ENCODE measurements around the gene VAT1L. TPM values are rescaled to one million over a fixed set of nuclear protein-coding genes. Genes with fewer than 3 reads are reported as not detected.

VAT1L gene
- total and polyA plus RNA-seq, 3 donors from 2014 or later = 4.2 to 5.2 (median 4.6) TPM

DNA sequence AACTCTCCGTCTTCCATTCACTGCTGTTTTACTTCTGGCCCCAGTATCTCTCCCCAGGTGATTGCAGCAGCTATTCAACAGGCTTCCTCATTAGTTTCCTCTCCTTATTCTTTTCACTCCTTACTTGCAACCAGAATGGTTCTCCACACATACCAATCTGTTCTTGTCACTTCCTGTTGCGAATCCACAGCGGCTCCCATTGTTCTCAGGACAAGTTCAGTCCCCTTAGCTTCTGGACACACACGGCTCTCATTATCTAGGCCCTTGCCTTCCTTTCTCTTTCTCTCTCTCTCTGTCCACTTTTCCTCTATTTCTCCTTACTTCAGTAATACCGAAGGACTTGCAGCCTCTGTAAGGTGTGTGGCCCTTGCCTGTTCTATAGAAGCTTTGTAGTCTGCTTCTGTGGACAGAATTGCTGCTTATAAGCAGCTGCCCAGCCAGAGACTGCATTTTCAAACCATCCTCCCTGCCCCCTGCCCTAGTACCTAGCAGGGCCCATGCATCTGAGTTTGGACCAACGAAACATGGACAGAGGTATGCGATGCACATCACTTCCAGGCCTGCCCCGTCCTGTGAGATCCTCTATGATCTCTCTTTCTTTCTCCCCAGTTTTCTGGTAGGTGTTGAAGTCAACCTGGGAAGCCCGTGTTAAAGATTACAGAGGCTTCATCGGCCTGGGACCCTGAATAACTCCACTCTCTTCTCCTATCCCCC lies 45.7 kb downstream of the VAT1L start:
- WGBS, 2 donors = 71 to 78% methylated on average over 10 of the region's 10 CpGs
- intact Hi-C loops (cut with DNase I; ENCODE audit: low total_unique reads) = no loop called here

GRCh38 chr16:77834635-77835540 lies 46.5 kb downstream of the VAT1L start:
- intact Hi-C loops (cut with DNase I; ENCODE audit: low total_unique reads) = no loop called here
- H3K4me3 ChIP-seq = no peak overlapping the region
- no peak for TF ChIP-seq CTCF (IDR thresholded peaks at IDR 0.05)
- TF ChIP-seq POLR2A (IDR thresholded peaks at IDR 0.05) = no peak
- no peak overlapping the region for H3K27ac ChIP-seq
- DNase-seq = no peak
- no peaks in the 10 kb centered on the region for H3K9me3 ChIP-seq
- no peaks in the 10 kb centered on the region for H3K27me3 ChIP-seq
- WGBS, 2 donors = 66 to 72% methylated on average over 6 of the region's 6 CpGs
- H3K36me3 ChIP-seq (ENCODE audit: low read depth, missing control alignments) = no peaks in the 10 kb centered on the region
- H3K4me1 ChIP-seq = no peaks in the 10 kb centered on the region

More for the DNA sequence above, 45.7 kb downstream of the VAT1L start:
- TF ChIP-seq POLR2A (IDR thresholded peaks at IDR 0.05) = no peak
- no peak for TF ChIP-seq CTCF (IDR thresholded peaks at IDR 0.05)
- Histone ChIP-seq H3K27ac (no peak overlapping the region), H3K4me3 (no peak overlapping the region), H3K9me3 (no peaks in the 10 kb centered on the region), H3K27me3 (no peaks in the 10 kb centered on the region), H3K4me1 (no peaks in the 10 kb centered on the region), H3K36me3 (ENCODE audit: low read depth, missing control alignments) (no peaks in the 10 kb centered on the region)
- no peak for DNase-seq

- no peaks in the 10 kb centered on the region for H3K4me1 ChIP-seq
- H3K9me3 ChIP-seq = no peaks in the 10 kb centered on the region
- H3K4me3 ChIP-seq = no peak overlapping the region
- intact Hi-C loops (cut with DNase I; ENCODE audit: low total_unique reads) = no loop called here
- TF ChIP-seq POLR2A (IDR thresholded peaks at IDR 0.05) = no peak
- TF ChIP-seq CTCF (IDR thresholded peaks at IDR 0.05) = no peak
- WGBS, 2 donors = 81 to 86% methylated on average over 5 of the region's 5 CpGs
- DNase-seq = no peak
- H3K27ac ChIP-seq = no peak overlapping the region
- H3K27me3 ChIP-seq = no peaks in the 10 kb centered on the region
- no peaks in the 10 kb centered on the region for H3K36me3 ChIP-seq (ENCODE audit: low read depth, missing control alignments)
Measured at GRCh38 chr16:77836801-77837200, 48.4 kb downstream of the VAT1L start.

DNA sequence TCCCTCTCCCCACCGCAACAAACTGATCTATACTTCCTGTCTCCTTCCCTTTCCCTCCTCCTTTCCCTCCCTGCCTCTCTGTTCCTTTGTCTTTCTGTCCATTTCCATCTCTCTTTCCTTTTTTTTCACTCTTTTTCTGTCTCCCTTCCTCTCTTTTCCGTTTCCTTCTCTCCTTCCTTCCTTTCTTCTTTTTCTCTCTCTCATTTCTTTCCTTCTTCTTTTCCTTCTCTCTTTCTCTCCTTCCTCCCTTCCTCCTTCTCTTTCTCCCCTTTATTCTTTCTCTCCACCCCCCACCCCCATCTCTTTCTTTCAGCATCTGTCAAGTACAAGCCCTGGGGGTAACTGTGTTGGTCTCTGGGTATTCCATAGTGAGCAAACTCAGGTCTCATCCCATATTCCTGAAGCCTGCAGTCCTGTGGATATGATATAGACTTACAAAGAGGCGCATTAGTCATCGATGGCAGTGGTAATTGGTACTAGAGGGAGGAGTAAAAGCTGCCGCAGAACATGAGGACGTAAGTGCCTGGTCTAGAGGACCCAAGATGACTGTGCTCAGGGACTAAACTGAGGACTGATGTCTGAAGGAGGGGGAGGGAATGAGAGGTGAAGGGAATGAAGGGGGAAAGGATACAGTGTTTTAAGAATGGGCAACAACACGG lies 50.4 kb downstream of the VAT1L start:
- H3K4me1 ChIP-seq = no peaks in the 10 kb centered on the region
- intact Hi-C loops (cut with DNase I; ENCODE audit: low total_unique reads) = no loop called here
- H3K36me3 ChIP-seq (ENCODE audit: low read depth, missing control alignments) = no peaks in the 10 kb centered on the region
- no peak for TF ChIP-seq CTCF (IDR thresholded peaks at IDR 0.05)
- TF ChIP-seq POLR2A (IDR thresholded peaks at IDR 0.05) = no peak
- 87 to 89% methylated on average over 7 of the region's 7 CpGs for WGBS, 2 donors
- no peak overlapping the region for H3K27ac ChIP-seq
- H3K4me3 ChIP-seq = no peak overlapping the region
- no peaks in the 10 kb centered on the region for H3K9me3 ChIP-seq
- DNase-seq = no peak
- no peaks in the 10 kb centered on the region for H3K27me3 ChIP-seq

Data from testis (tissue), 3 donors.